GM19351 (cell line): Measurements from ENCODE around the gene DDX10.

Source experiments
- ATAC-seq: cut with Tn5 transposase; IDR thresholded peaks from one replicate; pipeline ENCODE4 v1.9.1; 2021; ENCODE audit warnings: mild to moderate bottlenecking, moderate library complexity; ENCODE audit not compliant: unreplicated experiment

Gene DDX10

DNA sequence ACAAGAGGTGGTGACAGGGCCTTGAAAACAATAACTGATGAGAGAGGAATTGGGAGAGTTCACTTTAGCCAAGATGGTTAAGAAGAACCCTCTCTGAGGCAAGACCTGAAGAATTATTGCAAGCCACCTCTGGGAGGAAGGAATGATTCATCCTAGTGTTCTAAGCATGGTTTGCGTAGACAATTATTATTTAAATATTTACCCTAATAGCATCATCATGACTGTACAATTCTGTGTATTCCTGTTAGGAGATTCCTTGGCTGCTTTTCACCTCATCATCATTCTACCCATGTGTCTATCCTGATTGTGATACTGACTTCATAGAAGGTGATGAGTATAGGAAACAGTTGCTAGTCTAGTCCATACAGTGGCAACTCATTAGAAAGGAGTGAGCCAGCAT is 264.4 kb downstream of the DDX10 start:
- ATAC-seq = no peak

DNA sequence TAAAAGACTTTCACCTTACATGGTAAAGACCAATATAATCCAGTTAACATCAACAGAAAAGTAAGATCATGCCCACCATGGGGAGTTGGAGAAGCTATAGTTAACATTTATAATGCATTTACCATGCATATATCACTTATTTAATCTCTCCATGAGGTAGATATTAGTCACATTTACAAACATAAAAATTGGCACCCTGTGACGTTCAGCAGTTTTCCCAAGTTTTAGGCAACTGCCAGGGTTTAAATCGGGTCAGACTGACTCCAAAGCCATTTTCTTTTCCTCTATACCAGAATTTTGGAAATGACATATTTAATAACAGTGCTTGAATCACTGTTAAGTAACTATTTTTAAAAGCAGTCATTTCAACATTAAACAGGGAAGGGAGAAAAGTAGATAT is 266.3 kb downstream of the DDX10 start:
- no peak for ATAC-seq

DNA sequence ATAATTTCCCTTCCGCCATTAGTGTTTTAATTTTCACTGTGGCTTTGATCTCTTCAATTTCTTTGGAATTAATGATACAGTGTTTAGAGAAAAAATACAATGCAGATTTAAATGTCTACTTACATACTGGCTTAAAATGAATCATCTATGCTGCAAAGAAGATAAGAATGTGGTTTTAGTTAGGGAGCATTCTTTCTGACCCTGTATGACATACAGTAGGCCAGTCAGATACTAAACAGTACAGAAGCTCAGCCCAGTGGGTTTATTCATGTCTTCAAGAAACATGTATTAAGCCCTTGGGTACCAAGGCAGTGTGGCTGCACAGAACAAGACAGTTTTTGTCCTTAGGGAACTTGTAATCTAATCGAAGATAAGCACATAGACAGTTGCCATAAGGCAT is 268.8 kb downstream of the DDX10 start:
- ATAC-seq = no peak

DNA sequence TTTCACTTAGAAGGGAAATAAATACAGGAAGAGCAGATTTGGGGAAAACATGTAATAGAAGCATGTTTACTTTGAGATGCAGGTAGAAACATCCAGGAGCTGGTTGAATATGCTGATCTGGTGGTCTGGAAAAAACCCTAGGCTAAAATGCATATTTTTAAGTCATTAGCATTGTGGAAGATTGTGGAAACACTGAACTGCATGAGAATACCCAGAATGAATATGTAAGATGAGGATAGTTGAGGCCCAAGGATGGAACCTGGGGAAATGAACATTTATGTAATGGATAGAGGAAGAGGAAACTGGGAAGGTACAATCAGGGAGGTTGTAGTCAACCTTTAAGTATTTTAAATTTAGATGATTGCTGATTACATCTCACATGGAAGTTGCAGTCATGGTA is 269.4 kb downstream of the DDX10 start:
- no peak for ATAC-seq

DNA sequence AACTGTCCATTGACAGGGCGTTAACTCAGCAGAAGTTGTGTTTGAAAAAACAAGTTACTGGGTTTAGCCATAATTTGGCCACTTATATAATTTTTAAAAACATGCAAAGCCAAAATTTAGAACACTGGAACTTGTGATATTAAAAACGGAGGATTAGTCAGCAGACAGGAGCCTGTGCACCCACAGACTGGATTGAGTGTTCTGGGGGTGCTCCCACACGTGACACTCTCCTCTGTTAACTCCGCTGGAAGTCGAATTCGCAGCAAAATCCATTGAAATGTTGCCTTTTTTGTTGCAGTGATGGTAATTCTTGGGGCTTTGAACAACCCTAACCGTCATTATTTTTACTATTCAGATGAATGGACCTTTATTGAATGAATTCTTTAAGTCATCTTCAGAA is 269.8 kb downstream of the DDX10 start:
- ATAC-seq = no peak

DNA sequence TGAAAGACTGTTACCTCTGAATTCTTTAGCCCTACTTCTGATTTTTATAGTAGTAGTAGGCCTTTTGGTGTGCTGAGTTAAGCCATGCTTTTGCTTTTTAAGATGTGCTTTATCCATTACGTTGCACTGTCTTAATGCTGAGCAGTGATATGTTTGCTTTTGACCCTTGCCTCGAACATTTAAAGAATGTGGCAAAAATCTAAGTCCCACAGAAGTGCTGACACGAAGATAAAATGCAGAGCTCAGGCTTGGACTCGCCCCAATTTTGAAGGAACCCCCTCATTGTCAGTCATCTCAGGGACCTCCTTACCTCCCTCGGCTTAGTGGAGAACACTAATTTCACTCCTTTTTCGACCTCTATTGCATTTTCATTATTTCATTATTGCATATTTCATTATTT is 272.9 kb downstream of the DDX10 start:
- no peak for ATAC-seq

DNA sequence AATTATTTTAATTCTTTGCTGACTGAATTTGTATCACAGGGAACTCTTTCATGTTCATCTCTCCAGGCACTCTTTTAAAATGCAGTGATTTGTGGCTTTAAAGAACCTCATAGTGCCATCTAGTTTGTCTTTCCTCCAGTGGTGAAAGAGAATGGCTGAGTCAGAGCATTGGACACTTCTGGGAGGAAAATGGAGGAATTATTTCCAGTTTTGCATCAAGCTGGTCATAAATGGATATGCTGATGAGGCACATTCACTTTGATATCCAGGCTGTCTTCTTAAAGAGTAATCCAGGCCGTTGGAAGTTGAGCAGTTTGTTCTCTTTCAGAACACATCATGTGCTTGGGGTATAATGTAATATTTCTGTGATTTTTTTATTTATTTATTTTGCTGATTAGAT is 273.7 kb downstream of the DDX10 start:
- ATAC-seq = no peak

DNA sequence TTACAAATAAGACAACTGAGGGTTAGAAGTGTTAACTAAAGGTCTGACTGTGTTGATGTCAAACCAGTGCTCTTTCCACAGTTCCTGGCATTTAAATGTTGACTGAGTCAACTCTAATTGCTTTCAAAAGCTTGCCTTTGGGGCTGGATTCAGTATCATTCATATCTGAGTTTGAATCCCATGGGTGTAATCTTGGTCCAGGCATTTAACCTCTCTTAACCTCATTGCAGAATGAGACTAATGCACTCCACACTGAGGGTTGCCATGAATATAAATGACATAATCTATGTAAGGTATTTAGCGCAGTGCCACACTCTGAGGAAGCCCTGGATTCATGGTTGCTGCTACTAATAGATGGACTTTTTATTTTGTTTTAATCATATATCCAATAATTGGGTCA is 274.3 kb downstream of the DDX10 start:
- no peak for ATAC-seq

DNA sequence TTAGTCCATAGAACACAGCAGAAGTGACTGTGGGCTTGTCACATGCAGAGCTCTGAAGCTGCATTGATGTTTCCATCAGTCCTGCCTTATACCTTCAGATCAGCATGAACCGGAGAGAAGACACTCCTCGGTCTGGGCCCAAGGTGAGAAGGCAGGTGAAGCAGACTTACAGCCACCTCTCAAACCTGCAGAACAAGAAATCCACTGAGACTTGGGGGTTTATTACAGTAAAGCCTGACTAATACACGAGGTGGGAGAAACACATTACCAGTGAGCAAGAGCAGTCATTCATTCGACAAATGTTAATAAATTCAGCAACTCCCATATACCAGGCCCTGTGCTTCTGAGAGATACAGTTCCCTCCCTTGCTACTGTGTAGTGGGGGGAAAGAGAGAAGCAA is 279.0 kb downstream of the DDX10 start:
- no peak for ATAC-seq

DNA sequence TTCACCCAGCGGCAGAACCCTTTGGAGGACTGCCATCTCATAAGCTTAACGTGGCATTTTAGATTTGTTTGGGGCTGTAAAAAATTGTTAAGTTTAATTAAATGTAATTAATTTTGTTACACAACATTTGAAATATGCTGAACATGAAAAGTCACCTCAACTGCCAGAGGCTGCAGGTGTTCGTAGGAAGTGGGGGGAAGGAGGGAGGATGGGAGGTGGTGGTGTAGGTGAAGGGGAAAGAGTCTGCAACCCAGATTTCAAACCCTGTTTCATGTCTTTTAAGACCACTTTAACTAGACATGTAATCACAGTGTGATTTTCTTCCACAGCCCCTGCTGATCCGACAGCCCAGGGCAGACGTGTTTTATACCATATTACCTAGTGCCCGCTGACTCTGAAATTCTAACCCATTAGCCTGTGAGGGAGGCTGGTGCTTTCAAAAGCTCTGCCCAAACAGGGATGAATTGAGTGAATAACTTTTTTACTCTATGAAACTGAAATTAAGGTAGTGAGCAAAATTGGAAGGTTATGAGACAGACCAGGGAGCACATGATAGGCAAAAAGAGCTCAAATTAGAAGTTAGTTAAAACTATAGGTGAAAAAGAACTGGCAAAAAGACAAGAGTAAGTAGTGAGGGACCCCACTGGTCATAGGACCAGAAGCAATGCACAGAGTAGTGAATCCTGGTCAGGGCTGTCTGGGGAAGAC is 279.8 kb downstream of the DDX10 start:
- ATAC-seq = no peak

DNA sequence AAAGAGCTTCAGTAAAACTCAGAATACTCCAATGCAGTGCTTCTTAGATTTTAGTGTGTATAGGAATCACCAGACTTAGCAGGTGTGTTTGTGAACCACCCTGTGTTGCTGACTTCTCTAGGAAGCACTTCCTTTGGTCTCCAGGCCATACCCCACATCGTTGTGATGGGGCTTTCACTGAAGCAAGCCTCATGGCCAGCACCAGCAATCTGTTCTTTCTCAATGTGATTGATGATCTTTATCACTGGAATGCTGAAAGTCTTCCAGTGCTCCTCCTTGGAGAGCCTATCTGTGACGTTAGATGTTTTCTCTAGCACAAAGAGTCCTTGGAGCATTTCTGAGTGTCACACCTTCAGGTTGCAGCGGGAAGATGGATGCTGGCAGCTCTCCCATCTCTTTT is 280.5 kb downstream of the DDX10 start:
- no peak for ATAC-seq

DNA sequence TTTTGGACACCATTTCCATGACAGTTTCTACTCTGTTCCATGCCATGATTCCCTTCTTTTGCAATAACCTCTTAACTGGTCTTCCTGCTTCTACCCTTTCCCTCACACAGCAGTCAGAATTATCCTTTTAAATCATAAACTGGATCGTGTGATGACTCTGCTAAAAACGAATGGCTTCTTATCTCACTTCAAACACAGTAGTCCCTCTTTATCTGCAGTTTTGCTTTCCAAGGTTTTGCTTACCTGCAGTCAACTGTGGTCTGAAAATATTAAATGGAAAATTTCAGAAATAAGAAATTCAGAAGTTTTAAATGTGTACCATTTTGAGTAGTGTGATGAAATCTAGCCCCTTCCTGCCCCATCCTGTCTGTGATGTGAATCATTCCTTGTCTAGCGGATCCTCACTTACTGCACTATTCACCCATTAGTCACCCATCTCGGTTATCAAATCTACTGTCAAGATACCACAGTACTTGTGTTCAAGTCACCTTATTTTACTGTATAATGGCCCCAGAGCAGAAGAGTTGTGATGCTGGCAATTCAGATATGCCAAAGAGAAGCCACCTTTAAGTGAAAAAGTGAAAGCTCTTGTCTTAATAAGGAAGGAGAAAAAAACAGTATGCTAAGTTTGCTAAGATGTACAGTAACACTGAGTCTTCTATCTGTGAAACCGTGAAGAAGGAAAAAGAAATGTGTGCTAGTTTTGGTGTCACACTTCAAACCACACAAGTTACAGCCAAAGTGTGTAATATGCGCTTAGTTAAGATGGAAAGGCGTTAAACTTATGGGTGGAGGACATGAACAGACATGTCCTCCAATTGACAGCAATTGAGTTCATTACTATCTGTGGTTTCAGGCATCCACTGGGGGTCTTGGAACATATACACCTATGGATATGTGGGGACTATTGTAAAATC is 283.0 kb downstream of the DDX10 start:
- no peak for ATAC-seq

DNA sequence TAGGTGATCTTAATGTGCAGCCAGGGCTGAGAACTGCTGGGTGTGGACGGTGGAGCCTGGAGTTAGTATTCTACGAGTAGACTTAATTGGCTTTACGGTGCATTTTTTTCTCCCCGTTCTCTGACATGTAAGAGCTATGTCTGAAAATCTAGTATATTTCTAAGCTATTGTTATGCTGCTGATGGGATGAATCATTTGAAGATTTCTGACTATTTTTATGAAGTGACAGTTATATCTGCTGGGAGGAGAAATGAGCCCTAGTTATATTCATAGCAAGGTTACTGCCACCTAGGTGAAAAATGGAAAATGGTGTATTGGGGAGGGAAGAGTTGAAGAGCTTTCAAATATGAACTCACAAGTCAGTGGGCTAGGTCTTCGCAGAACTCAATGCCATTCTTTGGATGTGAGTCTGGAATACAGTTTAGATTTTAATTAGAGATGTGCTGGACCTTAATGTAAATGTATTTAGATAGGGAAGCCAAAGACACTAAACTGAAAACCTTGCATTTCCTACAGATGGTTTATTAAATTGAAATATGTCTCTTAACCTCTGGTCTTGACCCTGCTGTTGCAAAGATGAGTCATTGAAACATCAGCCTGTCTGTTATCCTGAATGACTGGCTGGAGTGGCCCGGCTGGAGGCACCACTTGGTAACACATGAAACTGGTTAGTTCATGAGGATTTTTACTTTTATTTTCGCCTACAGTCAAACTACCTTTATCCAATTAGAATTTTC is 293.7 kb downstream of the DDX10 start:
- ATAC-seq = no peak

DNA sequence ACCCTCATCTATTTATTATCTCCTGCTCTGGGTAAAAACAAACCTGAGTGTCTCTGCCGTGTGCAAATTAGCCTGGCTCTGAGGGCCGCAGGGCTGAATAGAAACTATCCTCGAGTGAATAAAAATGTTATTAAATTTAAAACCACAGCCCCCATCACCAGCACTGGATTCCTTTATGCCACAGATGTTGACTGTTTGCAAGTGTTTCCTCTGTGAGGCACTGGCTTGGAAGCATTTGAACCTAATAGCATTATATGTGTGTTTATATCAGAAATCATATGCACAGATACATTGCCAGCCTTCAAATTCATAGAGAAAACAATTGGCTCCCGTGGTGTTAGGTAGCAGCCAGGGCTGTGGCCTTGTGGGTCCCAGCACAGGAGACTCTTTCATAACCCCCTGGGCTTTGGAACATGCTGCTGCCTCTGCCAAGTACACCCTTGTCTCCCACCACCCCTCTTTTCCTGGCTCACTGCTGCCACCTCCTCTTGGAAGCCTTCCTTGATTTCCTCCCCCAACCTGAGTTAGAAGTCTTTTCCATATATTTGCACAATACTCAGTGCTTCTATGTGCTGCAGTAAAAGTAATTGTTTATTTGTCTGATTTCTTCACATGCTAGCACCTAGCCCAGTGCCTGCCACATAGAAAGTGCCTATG is 294.4 kb downstream of the DDX10 start:
- ATAC-seq = no peak

DNA sequence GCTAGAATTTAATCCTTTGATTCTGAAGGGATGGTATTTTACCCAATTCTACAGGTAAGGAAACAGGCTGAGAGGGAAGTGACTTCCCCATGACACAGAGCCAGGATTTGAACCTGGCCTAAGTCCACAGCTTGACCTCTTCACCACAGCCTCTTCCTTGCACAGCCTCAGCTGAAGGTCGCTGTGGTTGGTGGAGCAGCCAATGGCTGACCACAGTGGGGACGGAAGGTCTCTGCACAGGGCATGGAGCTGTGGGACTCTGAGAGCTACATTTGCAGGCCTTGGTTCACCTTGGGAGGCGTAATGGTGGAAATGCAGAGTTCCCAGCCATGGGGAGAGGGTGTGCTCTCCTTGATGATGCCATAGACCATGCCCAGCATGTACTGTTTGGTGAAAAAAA is 295.0 kb downstream of the DDX10 start:
- ATAC-seq = no peak

DNA sequence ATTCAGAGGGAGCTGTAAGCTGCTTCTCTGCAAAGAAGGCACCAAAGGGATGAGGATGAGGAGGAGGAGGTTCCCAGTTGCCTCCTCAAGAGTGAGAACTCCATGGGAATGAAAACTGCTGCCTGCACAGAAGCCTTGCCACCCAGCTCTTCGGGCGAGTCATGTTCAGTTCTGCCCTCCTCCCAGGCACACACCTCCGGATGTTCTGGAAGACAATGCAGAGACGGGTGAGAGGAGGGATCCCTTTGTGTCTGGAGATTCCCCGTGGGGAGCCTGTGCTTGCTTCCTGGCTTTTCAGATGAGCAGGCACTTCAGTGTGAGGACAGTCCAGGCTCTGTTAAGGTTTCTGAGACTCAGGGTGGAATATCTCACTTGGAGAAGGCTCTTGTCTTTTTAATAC is 295.6 kb downstream of the DDX10 start:
- ATAC-seq = no peak

DNA sequence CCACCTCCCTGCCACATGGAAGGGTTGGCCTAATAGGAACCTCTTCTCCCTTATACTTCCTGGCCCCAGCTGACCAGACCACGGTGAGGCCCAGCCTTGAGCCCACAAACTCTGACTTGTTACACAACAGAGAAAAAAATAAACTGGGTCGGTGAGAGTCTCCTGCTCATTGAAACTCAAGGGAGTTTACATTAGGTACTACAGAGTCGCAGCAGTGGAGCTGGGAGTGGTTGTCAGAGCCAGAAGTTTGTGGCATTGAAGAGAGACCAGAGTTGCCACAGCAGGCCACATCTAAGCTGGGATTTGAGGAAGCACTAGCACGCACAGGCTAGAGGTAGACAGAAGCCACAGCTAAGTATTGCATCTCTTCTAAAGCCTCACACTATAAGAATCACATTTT is 296.2 kb downstream of the DDX10 start:
- no peak for ATAC-seq

DNA sequence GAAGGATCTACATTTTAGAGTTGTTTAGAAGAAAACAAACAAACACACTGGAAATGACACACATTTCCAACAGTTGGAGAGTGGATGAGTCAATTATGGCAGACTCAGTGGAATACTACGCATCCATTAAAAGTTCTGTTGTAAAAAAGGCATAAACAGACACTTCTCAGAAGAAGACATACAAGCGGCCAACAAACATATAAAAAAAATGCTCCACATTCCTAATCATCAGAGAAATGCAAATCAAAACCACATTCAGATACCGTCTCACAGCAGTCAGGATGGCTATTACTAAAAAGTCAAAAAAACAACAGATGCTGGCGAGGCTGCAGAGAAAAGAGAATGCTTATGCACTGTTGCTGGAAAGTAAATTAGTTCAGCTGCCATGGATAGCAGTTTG is 298.2 kb downstream of the DDX10 start:
- ATAC-seq = no peak

DNA sequence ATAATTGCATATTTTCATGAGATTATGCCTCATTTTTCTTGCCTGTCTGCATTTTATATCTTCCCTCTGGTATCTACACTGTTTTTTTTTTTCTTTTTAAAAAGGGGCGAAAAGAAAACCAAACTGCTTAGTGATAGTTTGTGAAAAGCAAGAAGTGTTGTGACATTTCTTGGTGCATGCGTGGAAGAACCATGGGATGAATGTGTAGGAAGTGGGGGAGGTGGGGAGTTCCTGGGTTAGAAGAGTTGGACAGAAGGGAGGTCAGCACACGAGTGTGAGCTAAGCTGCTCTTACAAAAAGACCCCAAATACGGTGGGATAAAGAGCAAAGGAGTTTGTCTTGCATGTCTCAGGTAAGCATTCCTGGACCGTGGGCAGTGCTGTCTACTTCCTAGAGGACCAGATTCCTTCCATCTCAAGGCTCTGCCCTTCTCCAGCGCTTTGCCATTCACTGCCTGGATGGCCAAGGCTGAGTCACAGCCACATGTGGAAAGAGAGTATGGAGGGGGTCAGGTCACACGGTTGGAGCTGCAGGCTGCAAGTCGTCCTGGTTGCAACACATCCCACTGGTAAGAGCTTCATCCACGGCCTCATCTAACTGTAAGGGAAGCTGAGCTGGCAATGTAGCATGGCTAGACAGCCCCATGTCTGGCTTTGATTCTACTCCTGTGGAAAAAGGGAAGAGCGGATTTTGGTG is 300.6 kb downstream of the DDX10 start:
- no peak for ATAC-seq

DNA sequence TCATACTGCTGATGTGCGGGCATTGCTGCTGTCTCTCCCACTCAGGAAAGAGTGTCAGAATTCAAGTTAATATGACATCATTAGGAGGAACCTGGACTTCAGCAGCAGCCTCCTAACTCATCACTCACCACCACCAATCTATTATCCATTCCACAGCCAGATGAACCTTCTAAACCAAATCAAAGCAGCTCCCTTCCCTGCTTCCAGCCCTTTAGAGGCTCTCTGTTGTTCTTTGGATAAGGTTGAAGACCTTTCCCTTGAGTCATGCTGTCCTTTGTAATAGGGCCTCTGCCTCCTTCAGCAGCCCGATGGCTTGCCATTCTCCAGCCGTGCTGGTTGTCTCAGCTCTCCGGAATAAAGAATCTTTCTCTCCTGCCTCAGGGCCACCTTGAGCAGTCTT is 301.3 kb downstream of the DDX10 start:
- no peak for ATAC-seq

DNA sequence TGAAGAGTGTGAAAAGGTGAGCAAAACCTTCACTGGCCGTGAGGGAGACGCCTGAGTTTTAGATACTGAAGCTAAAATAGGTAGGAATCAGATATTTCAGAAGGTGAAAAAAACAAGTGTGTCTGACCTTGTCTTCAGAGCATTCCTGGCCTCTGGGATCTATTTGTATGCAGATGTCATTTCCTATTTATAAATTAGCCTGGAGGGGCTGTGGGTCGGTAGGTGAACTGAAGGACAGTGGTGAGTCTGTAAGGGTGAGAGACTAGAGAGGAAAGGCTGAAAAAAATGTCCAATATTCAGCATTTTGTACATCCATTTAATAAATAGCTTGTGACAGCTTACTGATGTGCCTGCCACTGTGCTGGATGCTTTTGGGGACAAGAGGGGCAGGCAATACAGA is 302.1 kb downstream of the DDX10 start:
- no peak for ATAC-seq
